ENCODE results near the gene CPTP. TPM values are rescaled to one million over a fixed set of nuclear protein-coding genes. Genes with fewer than 3 reads are reported as not detected.

The CPTP gene
- total and polyA plus RNA-seq, 2 of the 13 experiments (the other 11 are each of a cell fraction or from before 2014, with no cell fraction given) = 5.5 to 9.3 TPM

- TF ChIP-seq ZXDC (CRISPR knock-in tag; IDR thresholded peaks at IDR 0.05) (peak; percentile 83; the same call in 1 of the 2 replicates), NFE2L2 (IDR thresholded peaks at IDR 0.05; ENCODE audit: low read length) (no peak), NR2F6 (IDR thresholded peaks at IDR 0.05) (no peak), NR2F6 (CRISPR knock-in tag; IDR thresholded peaks at IDR 0.05) (peak; percentile 76), NR0B2 (CRISPR knock-in tag; IDR thresholded peaks at IDR 0.05) (peak; percentile 80; the same call in 1 of the 2 replicates), ZNF557 (CRISPR knock-in tag; IDR thresholded peaks at IDR 0.05) (no peak), ZNF33A (CRISPR knock-in tag; IDR thresholded peaks at IDR 0.05; ENCODE audit: borderline replicate concordance) (peak; percentile 94; the same call in 1 of the 2 replicates), ZNF530 (CRISPR knock-in tag; IDR thresholded peaks at IDR 0.05; ENCODE audit: low read depth) (no peak), TCF12 (IDR thresholded peaks at IDR 0.05) (no peak), TCF12 (CRISPR knock-in tag; IDR thresholded peaks at IDR 0.05) (peak; percentile 76), ZNF577 (CRISPR knock-in tag; IDR thresholded peaks at IDR 0.05; ENCODE audit: borderline replicate concordance, low read depth) (no peak), ATF6 (CRISPR knock-in tag; conservative IDR thresholded peaks at IDR 0.05) (peak; percentile 84; the same call in 1 of the 2 replicates), MBNL3 (CRISPR knock-in tag; conservative IDR thresholded peaks at IDR 0.05) (no peak), ZNF142 (CRISPR knock-in tag; IDR thresholded peaks at IDR 0.05) (peak; percentile 91), FIP1L1 (IDR thresholded peaks at IDR 0.05; ENCODE audit: borderline replicate concordance, insufficient read depth, low read depth, low read length) (peak; percentile 88; the same call in 1 of the 2 replicates), MLLT10 (CRISPR knock-in tag; IDR thresholded peaks at IDR 0.05) (no peak; the same call in 1 of the 2 replicates), ZNF597 (CRISPR knock-in tag; IDR thresholded peaks at IDR 0.05) (no peak)
Observed at GRCh38 chr1:1374929-1375662, 50.5 kb downstream of the CPTP start, which contains the start of gene AURKAIP1 (continued).
